CD4-positive, alpha-beta T cell treated with Interleukin-4 for 4 hours (primary cell): Measurements from ENCODE around the gene HHAT.

Experiments
- DNase-seq: peaks from one replicate; pipeline ENCODE4 v3.0.0-alpha.2; 2020

The HHAT gene

DNA sequence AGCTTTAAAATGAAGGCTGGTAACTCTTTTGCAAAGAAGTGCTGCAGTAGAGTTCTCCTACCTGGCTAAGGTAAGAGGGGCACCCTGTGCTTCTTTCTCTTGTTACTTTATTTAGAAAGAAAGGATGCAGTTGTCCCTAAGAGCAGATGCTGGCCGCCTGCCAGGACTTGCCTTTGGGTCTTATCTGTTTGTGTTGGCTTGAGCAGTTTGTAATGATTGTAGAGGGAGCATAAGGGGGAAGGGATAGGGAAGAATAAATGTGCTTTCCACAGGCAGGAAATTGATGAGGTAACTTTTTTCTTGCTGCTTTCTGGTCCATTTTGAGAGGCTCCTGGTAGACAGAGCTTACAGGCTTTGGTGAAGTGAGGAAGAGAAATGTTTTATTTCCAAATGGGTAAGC, 229.6 kb downstream of the HHAT start:
- no peak for DNase-seq

DNA sequence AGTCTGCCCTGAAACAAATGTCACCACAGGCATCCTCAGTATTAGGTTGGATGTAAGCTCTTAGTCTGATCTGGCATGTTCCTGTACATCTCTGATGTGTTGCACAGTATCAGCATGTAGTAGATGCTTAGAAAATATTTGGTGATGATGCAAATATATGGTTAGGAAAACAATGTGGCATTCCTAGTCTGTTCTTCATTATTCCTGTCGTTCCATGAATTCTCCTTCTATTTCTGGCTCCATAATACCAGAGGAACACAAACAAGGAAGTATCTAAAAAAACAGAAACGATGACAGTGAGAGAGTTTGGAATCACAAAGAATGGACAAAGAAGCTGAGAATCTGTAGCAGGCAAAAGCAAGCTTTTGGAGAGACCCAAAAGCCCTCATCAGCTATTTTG, 236.6 kb downstream of the HHAT start:
- DNase-seq = no peak

DNA sequence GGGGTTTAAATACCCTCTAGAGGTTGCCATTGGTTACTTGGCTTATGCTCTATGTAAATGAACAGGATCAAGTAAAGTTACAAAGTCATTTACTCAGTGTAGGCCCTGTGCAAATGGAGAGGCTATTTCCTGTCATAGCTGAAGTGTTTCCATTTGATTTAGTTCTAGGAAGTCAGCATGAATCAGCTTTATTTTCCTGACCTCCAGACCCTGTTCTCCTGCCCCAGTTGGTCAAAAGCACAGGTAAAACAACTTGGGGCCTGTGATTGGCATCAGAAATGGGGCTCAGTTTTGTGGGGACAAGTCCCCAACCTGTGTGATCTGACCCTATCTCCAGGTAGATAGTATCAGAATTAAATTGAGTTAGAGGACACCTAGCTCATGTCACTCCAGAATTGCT, 239.9 kb downstream of the HHAT start:
- DNase-seq = no peak

DNA sequence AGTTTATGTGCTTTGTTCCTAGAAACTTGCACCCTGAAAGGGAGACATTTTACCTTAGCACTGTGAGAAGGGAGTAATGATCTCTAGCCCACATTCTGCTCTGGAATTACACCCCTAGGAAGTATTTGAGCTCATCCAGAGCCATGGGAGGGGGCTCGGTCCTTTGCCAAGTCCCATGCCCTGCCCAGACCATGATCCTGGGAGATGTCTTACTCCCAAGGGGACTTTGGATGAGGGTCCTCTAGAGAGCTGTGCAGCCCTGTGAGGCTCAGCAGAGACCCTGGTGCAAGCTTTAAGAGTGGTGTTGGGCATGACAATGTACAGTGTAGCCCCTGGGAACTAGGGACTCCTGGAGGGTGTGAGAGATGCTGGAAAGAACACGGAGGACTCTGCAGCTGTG, 241.4 kb downstream of the HHAT start:
- no peak for DNase-seq

DNA sequence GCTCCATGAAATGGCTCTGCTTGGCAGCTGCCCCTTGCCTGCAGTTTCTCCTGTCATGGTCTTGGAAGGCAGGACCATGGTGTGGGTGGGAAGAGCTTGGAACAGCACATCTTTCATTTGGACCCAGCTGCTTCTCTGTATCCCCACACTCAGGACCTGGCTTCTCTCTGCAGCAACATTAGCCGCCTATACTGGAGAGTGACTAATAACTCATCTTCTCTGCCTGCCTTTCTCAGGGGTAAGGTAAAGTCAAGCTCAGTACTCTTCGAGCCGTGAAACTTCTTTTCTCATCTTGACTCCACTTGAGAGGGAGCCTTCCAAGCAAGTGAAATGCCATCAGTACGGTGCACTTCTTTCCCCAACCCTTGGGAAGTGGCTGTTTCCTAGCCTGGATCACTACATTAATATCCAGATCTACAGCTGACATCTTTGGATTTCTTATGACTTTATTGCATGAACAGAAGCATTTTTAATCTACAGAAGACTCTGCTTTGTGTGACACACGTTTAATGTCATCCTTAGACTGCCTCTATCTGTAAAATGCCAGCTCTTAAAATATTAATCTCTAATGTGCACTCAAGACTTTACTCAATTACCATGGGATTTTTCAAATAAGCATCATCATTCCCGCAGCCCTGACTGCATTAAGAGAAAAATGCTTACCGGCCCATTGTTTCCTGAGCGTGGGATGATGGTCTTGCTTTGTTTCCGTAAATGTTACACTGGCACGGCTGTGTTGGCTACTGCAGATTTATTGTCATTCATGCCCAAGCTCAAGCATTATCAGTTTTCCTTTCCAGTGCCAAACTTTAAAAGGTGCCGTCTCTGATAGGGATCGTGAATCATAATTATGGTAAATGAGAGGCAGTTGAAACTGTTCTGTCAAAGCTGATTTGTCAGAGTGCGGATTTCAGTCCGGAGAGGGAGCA, 242.9 kb downstream of the HHAT start:
- DNase-seq = no peak

DNA sequence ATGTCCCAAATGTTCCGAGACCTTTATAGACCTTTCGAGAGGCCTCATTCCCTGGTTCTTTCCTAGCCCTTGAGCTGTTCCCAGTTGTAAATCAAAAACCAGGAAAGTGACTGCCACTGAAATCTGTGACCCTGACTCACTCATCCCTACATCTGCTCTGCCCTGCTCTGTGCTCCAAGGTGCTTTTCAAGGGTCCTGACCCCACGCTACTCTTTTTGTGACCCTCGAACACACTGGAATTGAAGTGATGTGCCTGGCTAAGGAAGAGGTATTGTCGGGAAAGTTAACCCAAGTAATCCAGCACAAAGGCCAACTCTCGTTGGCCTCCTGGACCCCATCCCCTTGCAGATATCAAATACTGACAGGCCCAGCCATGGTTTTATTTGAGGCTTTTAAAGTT, 244.4 kb downstream of the HHAT start:
- DNase-seq = no peak

DNA sequence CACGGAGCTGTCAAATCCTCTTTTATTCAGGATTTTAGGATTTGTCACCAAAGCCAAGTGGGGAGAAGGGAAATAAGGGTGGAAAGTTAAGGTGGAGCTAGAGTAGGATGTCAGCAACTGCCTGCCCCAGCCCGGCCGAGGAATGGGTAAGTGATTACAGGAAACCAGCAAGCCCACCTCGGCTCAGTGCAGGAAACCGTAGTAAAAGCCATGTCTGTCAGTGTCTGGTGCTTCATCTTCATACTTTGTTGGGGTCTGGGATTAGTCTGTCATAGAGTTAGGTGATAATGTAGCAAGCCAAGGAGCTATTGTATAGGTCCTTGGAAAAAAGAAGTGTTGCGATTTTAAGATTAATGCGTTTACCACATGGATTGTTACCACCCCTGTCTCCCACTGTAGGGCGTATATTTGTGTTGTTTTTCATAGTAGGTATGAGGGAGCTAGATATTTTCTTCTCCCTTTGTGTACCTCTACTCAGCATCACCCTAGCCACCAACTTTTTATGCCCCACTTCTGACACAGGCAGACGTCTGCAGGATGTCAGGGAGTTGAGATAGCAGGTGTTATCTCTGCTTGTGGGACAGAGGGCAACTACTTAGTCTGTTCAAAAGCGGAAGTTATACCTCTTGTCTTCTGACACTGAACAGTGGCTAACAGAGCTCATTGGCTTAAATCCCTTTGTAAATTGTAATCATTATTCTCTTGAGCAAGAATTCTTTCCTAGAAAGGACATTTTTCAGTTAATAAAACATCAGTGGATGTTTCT, 253.7 kb downstream of the HHAT start:
- DNase-seq = no peak

DNA sequence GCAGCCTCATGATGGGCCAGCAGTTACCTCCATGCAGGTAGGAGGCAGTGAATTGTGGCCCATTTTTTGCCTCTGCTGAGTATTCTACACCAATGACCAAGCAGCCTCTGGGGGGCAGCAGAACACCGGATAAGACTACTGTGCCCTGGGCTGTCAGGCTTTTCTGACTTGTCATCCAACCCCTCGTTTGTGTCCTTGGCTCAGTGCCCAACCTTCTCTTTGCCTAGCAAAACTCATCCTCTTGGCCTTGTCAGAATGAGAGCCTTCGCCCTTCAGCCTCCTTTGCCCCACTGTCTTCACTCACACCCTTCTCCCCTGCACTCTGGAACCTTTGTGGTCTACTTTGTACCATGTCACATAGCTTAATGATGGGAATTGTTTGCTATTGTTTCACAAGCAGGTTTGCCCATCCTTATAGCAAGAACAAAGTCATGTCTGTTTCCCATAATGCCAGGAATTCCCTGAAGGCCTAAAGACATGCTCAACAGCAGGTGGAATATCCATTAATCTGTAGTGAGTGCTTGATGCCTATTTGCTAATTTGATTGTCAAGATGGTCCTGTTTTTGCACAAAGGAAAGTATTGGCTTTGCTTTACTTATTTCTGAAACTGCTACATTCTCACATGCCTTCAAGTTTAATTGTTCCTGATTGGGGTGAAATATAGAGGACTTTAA, 255.9 kb downstream of the HHAT start:
- DNase-seq = peak; percentile 37

DNA sequence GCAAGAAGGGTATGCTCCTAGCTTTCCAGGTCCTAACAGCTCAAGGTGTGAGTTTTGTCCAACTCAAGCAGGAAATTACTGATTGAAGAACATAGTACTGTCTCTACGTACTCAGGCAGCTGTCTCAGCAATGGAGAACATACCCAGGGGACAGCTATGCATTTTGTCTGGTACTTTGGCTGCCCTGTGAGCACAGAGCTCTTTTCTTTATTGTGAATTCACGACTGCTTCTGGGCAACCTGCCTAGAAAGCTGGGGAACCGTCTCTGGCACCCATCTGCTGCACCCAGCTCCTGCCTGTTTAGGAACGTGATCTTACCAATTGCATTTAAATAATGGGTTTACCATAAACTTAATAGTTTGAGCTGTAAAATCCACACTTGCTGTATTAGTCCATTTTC, 258.1 kb downstream of the HHAT start:
- DNase-seq = no peak

DNA sequence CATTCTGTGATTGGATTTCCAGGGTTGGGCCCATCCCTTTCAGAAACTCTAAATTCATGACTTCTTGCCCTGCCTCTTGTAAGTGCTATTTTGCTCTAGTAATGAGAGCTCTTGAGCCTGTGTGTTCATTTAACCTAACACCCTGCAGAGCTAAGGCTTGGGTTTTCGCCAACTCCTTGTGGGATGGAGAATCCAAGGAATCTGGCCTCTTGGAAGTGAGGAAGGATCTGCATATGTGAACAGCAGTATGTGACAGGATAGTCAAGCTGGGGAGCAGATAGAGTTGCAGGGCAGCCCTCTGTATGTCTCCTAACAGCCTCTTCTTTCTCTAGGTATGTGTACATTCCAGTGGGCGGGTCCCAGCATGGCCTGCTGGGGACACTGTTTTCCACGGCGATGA, 258.9 kb downstream of the HHAT start:
- DNase-seq = no peak

DNA sequence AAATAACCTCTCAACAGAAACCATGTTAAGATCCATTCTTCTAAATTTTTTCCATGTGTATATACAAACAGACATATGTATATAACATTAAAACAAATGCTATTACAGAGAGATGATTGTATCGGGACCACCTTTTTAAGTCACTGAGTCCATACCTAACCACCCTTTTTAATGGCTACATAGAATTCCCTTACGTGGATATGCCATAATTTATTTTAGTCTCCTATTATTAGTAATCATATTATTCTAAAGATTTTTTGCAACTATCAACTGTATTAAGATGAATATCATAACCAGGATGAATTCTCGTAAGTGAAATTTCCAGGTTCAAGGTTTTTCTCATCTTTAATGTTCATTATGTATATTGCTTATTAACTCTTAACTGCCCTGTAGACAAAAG, 259.7 kb downstream of the HHAT start:
- DNase-seq = no peak

DNA sequence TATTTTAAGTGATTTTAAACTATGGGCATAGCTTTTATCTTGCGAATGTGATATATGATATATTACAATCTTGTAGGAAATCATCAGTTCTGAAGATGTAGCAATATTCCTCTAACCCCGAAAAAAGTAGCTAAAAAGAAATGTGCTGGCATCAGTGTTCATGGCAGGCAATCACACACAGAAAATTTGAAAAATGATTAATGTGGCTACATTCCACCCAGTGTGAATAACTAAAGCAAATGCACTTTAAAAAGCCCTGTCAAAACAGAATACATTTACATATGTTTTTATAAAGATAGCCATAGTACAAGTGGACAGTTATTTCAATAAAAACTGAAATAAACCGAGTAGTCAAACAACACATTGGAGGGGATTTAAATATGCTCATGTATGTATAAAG, 260.2 kb downstream of the HHAT start:
- no peak for DNase-seq

DNA sequence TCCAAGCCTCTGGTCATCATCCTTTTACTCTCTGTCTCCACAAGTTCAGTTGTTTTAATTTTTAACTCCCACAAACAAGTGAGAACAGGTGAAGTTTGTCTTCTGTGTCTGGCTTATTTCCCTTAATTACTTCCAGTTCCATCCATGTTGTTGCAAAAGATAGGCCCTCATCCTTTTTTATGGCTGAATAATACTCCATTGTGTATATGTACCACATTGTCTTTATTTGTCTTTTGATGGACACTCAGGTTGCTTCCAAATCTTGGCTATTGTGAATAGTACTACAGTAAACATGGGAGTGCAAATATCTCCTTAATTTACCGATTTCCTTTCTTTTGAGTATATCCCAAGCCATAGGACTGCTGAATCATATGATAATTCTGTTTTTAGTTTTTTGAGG, 262.5 kb downstream of the HHAT start:
- DNase-seq = no peak

DNA sequence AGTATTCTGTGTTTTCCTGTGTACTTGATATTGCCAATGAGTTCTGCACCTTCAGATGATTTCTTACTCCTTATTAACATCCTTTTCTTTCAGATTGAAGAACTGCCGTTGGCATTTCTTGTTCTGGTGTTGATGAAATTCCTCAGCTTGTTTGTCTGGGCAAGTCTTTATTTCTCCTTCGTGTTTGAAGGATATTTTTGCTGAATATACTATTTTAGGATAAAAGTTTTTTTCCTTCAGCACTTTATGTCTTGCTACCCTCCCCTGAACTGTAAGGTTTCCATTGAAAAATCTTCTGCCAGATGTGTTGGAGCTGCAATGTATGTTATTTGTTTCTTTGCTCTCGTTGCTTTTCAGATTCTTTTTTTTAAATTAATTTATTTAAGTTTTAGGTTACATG, 265.9 kb downstream of the HHAT start:
- DNase-seq = no peak

DNA sequence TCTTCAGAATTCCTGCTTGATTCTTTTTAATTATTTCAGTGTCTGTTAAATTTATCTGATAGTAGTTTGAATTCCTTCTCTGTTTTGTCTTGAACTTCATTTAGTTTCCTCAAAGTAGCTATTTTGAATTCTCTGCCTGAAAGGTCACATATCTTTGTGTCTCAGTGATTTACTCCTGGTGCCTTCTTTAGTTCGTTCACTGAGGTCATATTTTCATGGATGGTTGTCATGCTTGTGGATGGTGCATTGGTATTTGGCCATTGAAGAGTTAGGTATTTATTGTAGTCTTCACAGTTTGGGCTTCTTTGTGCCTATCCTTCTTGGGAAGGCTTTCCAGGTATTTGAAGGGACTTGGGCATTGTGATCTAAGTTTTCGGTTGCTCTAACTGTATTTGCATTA, 267.9 kb downstream of the HHAT start:
- DNase-seq = no peak

DNA sequence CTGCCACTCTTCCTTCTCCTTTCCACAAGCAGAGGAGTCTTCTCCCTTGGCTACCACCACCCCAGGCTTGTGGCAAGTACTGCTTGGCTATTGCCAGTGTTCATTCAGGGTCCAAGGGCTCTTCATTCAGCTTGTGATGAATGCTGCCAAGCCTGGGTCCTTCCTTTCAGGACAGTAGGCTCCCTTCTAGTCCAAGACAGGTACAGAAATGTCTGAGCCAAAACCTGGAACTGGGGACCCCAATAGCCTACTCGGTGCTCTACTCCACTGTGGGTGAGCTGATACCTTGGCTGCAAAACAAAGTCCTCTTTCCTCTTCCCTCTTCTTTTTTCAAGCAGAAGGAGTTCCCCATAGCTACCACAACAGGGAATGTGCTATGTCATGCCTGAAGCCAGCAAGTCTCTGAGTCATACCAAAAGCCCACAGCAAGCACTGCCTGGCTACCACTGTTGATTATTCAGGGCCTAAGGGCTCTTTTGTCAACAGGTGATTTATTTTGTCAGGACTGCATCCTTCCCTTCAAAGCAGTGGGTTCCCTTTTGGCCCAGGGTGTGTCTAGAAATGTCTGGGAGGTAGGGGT, 268.9 kb downstream of the HHAT start:
- DNase-seq = no peak

DNA sequence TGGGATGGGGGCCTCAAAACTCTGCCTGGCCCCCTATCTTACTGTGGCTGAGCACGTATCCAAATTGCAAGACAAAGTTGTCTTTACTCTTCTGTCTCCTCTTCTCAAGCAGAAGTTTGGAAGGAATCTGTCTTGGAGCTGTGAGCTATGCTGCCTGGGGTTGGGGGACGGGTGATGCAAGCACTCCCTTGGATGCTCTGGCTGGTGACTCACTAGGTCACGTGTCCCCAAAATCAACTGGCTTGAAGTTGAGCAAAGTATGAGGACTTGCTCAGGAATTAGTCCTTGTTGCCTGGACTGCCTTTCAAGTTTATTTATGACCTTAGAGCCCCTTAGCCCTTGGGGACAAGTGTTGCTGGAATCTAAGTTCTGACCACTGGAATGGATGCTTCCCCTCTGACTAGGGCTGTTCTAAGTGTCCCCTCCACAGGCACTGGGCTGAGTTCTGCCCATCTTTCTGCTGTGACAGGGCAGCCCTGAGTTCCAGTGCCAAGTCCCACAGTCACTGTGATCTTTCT, 269.5 kb downstream of the HHAT start:
- DNase-seq = no peak

DNA sequence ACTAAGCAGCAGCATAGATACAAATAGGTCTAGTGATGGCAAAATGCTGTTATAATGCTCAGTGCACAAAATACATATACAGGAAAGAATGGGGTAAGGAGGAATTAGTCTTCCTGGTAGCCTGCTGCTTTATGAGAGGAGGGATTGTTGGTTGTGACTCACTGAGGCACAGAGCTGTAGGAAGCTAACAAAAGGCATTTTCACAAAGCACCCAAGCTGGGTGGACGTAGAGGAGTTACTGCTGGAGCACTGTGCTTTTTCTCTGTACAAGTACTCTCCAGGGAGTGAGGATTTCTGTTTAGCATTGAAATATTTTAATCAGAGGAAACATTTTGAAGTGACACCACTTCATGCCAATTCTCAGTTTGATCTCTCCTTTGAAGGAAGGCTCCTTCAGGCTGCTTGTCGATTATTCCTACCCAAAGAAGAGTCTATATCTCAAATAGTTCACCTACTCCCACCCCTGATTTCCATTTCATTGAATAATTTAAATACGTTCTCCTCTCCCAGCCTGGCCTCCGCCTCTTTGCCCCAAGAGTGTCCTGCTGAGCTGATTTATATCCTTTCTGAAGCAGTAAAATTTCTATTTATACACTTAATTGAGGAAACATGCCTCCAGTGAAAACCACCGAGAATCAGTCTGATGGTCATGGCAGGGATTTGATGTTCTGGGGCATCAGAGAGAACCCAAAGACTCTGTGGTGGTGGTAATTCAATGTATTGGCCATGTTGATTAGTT, 271.9 kb downstream of the HHAT start:
- no peak for DNase-seq

DNA sequence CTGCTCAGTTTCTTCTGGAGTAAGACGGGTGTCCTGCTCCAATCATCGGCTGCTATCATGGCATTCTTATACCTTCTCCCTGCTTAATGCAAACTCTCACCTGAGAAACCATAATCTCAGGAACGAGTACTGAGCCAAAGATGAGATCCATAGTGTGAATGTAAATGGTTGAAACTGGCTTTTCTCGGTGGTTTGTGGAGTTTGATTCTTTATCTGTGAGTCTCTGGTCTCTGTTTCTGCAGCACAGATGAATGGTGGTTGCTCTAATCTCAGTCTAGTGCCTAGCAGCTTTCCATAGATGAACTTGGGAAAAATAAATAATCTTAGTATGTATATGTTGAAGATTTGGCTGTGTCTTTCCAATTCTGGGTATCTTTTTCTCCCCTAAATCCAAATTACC, 274.4 kb downstream of the HHAT start:
- DNase-seq = no peak

DNA sequence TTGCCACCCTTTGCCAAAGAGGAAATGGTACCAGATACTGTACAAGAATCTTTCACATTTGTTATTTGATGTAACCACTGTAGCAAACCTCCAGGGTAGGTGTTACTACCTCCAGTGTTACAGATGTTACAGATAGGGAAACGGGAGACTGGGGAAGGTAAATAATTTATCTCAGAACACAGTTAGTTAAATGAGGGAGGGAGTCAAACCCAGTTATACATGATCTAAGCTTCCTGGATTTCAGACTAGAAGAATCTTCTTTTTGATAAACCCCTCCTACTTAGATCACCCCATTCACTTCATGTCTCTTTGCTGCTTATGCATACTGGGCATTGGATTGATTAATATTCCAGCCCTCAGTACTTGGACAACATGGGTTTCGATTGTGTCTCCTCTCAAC, 276.4 kb downstream of the HHAT start:
- DNase-seq = no peak

DNA sequence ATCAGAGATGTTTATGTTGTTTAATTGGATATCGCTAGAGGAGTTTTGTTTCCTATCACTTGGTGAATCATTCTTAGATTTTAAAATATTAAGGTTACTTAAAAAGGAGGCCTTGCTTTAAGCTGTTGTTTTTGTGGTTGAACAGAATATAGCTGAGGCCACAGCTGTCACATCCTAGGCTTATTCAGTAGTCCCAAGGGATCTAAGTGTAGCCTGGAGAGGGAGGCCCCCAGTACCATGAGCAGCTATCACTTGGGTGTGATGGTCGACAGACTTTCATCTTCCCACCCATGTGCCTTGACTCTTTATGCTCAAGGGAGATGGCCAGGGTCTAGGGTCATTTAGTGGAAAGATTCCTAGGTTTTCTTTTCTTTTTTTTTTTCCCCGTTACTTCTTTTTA, 278.7 kb downstream of the HHAT start:
- no peak for DNase-seq

DNA sequence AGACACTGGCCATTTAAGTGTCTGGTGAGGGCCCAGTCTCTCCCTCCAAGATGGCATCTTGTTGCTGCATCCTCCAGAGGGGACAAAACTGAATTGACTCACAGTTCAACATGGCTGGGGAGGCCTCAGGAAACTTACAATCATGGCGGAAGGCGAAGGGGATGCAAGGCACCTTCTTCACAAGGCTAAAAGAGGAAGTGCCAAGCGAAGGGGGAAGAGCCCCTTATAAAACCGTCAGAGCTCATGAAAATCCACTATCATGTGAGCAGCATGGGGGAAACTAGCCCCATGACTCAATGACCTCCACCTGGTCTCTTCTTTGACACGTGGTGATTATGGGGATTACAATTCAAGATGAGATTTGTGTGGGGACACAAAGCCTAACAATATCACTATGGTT, 280.1 kb downstream of the HHAT start:
- DNase-seq = no peak
